Mammary epithelial cell (primary cell): ENCODE measurements around the gene SLC6A2.

Source experiments
- CTCF ChIP-seq, 2 donors: IDR thresholded peaks in 1 of 2; conservative IDR thresholded peaks in 1 of 2; 2 replicates each; pipeline ENCODE4 v1.5.1; 2011 to 2012; ENCODE audit warnings: inconsistent platforms in 2 of 2, low read length in 2 of 2, mild to moderate bottlenecking in 2 of 2, control low read depth in 1 of 2, low read depth in 1 of 2; ENCODE audit not compliant: insufficient read depth in 1 of 2; ENCODE audit errors: extremely low read depth in 1 of 2
- EZH2 ChIP-seq: IDR thresholded peaks from 2 replicates; pipeline ENCODE4 v1.6.1; 2012; ENCODE audit warnings: low read length, inconsistent platforms, borderline replicate concordance

- TF ChIP-seq CTCF (conservative IDR thresholded peaks at IDR 0.05 in 1 of 2, IDR thresholded peaks at IDR 0.05 in 1 of 2; ENCODE audit: extremely low read depth in 1 of 2, insufficient read depth in 1 of 2, low read depth in 1 of 2, low read length in 2 of 2) (no peak), EZH2 (no peak)
These were observed 61.5 kb downstream of the SLC6A2 start for GRCh38 chr16:55717326-55717725.
